Measurements from ENCODE around the gene TRO. TPM values are rescaled to one million over a fixed set of nuclear protein-coding genes. Genes with fewer than 3 reads are reported as not detected.

Gene TRO, protein sequence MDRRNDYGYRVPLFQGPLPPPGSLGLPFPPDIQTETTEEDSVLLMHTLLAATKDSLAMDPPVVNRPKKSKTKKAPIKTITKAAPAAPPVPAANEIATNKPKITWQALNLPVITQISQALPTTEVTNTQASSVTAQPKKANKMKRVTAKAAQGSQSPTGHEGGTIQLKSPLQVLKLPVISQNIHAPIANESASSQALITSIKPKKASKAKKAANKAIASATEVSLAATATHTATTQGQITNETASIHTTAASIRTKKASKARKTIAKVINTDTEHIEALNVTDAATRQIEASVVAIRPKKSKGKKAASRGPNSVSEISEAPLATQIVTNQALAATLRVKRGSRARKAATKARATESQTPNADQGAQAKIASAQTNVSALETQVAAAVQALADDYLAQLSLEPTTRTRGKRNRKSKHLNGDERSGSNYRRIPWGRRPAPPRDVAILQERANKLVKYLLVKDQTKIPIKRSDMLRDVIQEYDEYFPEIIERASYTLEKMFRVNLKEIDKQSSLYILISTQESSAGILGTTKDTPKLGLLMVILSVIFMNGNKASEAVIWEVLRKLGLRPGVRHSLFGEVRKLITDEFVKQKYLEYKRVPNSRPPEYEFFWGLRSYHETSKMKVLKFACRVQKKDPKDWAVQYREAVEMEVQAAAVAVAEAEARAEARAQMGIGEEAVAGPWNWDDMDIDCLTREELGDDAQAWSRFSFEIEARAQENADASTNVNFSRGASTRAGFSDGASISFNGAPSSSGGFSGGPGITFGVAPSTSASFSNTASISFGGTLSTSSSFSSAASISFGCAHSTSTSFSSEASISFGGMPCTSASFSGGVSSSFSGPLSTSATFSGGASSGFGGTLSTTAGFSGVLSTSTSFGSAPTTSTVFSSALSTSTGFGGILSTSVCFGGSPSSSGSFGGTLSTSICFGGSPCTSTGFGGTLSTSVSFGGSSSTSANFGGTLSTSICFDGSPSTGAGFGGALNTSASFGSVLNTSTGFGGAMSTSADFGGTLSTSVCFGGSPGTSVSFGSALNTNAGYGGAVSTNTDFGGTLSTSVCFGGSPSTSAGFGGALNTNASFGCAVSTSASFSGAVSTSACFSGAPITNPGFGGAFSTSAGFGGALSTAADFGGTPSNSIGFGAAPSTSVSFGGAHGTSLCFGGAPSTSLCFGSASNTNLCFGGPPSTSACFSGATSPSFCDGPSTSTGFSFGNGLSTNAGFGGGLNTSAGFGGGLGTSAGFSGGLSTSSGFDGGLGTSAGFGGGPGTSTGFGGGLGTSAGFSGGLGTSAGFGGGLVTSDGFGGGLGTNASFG (N-terminal part only)
- total RNA-seq (2022; extraction: Qiagen RNA extraction; ENCODE audit: low read depth), result 0.47 to 0.88 TPM (median 0.64 TPM) in 5 replicates

DNA sequence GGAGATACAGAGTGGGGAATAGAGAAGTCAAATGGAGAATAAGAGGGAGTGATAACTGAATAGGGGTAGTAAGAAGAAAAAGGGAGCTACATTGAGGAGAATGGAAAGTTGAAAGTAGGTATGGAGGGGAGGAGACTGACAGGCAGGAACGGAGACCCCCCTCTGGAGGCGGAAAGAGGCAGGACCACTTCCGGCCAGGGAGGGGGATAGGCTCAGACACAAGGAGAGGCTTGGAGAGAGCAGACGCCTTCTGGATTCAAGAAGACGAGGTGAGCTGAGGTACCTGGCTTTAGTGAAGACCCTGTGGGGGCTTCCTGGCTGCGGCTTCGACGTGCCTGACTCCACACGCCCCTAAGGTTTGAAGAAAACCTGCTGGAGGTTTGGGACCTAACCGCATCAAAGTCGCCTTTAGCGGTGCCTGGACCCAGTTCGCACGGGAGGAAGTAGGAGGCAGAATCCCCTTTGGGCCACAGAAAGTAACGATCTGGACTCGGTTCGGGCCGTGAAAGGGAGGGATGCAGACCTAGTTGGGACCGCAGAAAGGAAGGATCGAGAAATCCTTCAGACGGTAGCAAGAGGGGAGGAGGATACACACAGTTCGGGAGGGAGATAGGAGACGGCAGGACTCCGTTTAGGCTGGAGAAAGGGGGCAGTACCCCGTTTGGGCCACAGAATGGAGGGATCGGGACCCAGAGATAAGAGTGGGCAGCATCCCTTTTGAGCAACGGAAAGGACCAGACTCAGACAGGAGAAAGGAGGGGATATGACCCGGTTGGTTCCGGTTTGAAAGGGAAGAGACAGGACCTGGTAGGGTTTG lies at the start of gene TRO:
TSS of gene TRO (plus strand) at position 215 of the 817 bp plus-strand sequence. CDS start 1,423 bp downstream, outside the sequence.

Other genes starting within 250 kb of the TRO start
- gene ITIH6, start 122.6 kb upstream of the TRO start, total RNA-seq (2022; extraction: Qiagen RNA extraction; ENCODE audit: low read depth), result not detected in 5 replicates
- 72.5 to 90.7 TPM (median 81.1 TPM) in 5 replicates for gene MAGED2, start 113.1 kb upstream of the TRO start, total RNA-seq (2022; extraction: Qiagen RNA extraction; ENCODE audit: low read depth)
- 0.06 to 0.11 TPM (median 0.09 TPM) in 3 of 5 replicates, not detected in the others for gene PFKFB1, start 73.4 kb downstream of the TRO start, total RNA-seq (2022; extraction: Qiagen RNA extraction; ENCODE audit: low read depth)
- gene APEX2, start 79.5 kb downstream of the TRO start, total RNA-seq (2022; extraction: Qiagen RNA extraction; ENCODE audit: low read depth), result 31.8 to 38.4 TPM (median 33.5 TPM) in 5 replicates
- not detected in 5 replicates for gene ALAS2, start 110.2 kb downstream of the TRO start, total RNA-seq (2022; extraction: Qiagen RNA extraction; ENCODE audit: low read depth)
- not detected in 5 replicates for gene PAGE2B, start 154.2 kb downstream of the TRO start, total RNA-seq (2022; extraction: Qiagen RNA extraction; ENCODE audit: low read depth)
- not detected in 5 replicates for gene PAGE2, start 168.2 kb downstream of the TRO start, total RNA-seq (2022; extraction: Qiagen RNA extraction; ENCODE audit: low read depth)